Fibroblast of pulmonary artery (primary cell): Measurements from ENCODE around the gene KMT2D.

Experiments
- DNase-seq: peaks from one replicate; pipeline ENCODE4 v3.0.0-alpha.2; 2010; ENCODE audit warnings: low read depth
- H3K4me3 ChIP-seq: replicated peaks from 2 replicates; pipeline ENCODE4 v1.5.1; 2011; ENCODE audit warnings: low read depth, mild to moderate bottlenecking, control low read depth, low read length, moderate library complexity
- CTCF ChIP-seq: IDR thresholded peaks from 2 replicates; pipeline ENCODE4 v1.5.1; 2011; ENCODE audit warnings: mild to moderate bottlenecking, control low read depth, low read length, inconsistent platforms; ENCODE audit errors: missing control alignments

KMT2D gene

GRCh38 chr12:49040364-49040855, 20.2 kb downstream of the KMT2D start:
- no peak for TF ChIP-seq CTCF

GRCh38 chr12:49039421-49040363, 20.9 kb downstream of the KMT2D start:
- H3K4me3 ChIP-seq: no peak overlapping the region
- TF ChIP-seq CTCF: no peak
- DNase-seq: no peak

More at GRCh38 chr12:49040364-49040855, 20.2 kb downstream of the KMT2D start:
- H3K4me3 ChIP-seq: no peak overlapping the region
- no peak for DNase-seq

GRCh38 chr12:49038291-49038955, 22.2 kb downstream of the KMT2D start:
- H3K4me3 ChIP-seq: no peak overlapping the region
- no peak for DNase-seq
- TF ChIP-seq CTCF: no peak

- no peak for DNase-seq
- TF ChIP-seq CTCF: no peak
- no peak overlapping the region for H3K4me3 ChIP-seq
Observed at GRCh38 chr12:49037947-49038237, 22.7 kb downstream of the KMT2D start.

GRCh38 chr12:49037111-49037946, 23.3 kb downstream of the KMT2D start:
- no peak for DNase-seq
- H3K4me3 ChIP-seq: no peak overlapping the region
- TF ChIP-seq CTCF: no peak

GRCh38 chr12:49036029-49036428, 24.6 kb downstream of the KMT2D start:
- no peak for TF ChIP-seq CTCF
- no peak for DNase-seq
- no peak overlapping the region for H3K4me3 ChIP-seq
